IMR-90 (cell line): ENCODE measurements around the gene TTC1.

Experiments
- NFE2L2 ChIP-seq: fragments of 150-350 bp; IDR thresholded peaks from 2 replicates; pipeline ENCODE4 v1.6.1; 2016; ENCODE audit warnings: low read depth, mild to moderate bottlenecking, low read length
- POLR2A ChIP-seq: IDR thresholded peaks from 2 replicates; pipeline ENCODE4 v1.6.1; 2012; ENCODE audit warnings: mild to moderate bottlenecking, low read depth, low read length
- RAD21 ChIP-seq: IDR thresholded peaks from 2 replicates; pipeline ENCODE4 v1.6.1; 2012; ENCODE audit warnings: low read length, improper control_type of control experiment
- TF ChIP-seq, protein P1 (sequence below): conservative IDR thresholded peaks from 2 replicates; pipeline ENCODE4 v1.5.1; 2012; ENCODE audit warnings: mild to moderate bottlenecking, low read depth, low read length, improper control_type of control experiment
- TF ChIP-seq, protein P2 (sequence below): fragments of 150-350 bp; IDR thresholded peaks from 2 replicates; pipeline ENCODE4 v1.6.1; 2017; ENCODE audit warnings: mild to moderate bottlenecking, antibody characterized with exemption, low read length, low read depth

DNA sequence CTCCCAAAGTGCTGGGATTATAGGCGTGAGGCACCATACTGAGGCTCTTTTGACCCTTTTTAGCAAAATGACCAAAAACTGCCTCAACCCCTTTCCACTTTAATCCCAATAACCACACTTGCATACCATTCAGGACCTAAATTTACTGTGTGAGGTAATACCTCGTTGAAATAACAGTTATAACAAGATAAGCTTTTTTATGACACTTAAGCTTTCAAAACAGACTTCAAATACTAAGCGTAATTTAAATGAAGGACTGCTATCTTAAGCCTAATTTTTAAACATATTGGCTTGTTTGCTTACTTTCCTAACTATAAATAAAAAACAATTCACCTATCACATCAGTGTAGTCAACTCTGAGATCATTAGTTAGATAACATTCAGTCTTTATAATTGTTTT, 72.6 kb downstream of the TTC1 start:
- TF ChIP-seq POLR2A (no peak), NFE2L2 (no peak), RAD21 (no peak)
- TF ChIP-seq, protein P1, sequence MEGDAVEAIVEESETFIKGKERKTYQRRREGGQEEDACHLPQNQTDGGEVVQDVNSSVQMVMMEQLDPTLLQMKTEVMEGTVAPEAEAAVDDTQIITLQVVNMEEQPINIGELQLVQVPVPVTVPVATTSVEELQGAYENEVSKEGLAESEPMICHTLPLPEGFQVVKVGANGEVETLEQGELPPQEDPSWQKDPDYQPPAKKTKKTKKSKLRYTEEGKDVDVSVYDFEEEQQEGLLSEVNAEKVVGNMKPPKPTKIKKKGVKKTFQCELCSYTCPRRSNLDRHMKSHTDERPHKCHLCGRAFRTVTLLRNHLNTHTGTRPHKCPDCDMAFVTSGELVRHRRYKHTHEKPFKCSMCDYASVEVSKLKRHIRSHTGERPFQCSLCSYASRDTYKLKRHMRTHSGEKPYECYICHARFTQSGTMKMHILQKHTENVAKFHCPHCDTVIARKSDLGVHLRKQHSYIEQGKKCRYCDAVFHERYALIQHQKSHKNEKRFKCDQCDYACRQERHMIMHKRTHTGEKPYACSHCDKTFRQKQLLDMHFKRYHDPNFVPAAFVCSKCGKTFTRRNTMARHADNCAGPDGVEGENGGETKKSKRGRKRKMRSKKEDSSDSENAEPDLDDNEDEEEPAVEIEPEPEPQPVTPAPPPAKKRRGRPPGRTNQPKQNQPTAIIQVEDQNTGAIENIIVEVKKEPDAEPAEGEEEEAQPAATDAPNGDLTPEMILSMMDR, result no peak
- TF ChIP-seq, protein P2, sequence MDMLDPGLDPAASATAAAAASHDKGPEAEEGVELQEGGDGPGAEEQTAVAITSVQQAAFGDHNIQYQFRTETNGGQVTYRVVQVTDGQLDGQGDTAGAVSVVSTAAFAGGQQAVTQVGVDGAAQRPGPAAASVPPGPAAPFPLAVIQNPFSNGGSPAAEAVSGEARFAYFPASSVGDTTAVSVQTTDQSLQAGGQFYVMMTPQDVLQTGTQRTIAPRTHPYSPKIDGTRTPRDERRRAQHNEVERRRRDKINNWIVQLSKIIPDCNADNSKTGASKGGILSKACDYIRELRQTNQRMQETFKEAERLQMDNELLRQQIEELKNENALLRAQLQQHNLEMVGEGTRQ, result no peak
